HT1080 (cell line): ENCODE measurements around the gene AGTR2. TPM values are rescaled to one million over a fixed set of nuclear protein-coding genes. Genes with fewer than 3 reads are reported as not detected.
A peak's percentile ranks its signal among the peaks of the same experiment; 100 is the strongest.
"Not testable (repeated sequence)": the region's sequence is repeated elsewhere in the genome, so short reads cannot be mapped to it uniquely, and the experiment has no call there.

Experiments used
- DNase-seq: peaks from one replicate; pipeline ENCODE4 v3.0.0-alpha.2; 2015; ENCODE audit warnings: low read depth
- polyA plus RNA-seq, 2 experiments: library from polyadenylated mRNA; depleted of rRNA; stranded (reverse); fragments of >200 nt; gene quantifications; 2 replicates each; pipeline ENCODE4 v1.2.3, GENCODE V29; 2015
- total RNA-seq: library from RNA; depleted of rRNA; stranded (reverse); fragments of >200 nt; shearing (Covaris generic); gene quantifications from 2 replicates; pipeline ENCODE4 v1.2.3, GENCODE V29; 2014; rRNA removed

The AGTR2 gene
- total RNA-seq, result not detected in 2 replicates
- polyA plus RNA-seq (2015; cell fraction: cytosol; rRNA removed), result 0.05 TPM in 1 of 2 replicates, not detected in the other
- polyA plus RNA-seq (2015; cell fraction: nucleus; rRNA removed), result not detected in 2 replicates

DNA sequence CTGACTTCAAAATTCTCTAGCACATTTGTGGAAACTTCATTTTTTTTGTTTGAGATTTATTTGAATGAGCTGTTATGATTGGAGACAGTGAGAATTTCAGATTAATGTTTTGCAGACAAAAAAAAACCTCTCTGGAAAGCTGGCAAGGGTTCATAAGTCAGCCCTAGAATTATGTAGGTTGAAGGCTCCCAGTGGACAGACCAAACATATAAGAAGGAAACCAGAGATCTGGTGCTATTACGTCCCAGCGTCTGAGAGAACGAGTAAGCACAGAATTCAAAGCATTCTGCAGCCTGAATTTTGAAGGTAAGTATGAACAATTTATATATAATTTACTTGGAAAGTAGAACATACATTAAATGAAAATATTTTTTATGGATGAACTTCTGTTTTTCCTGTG, at the start of gene AGTR2:
AGTR2 (plus strand) TSS at position 234 of the 400 bp plus-strand sequence. CDS start 1,537 bp downstream, outside the sequence.
- no peak for DNase-seq

- DNase-seq, result no peak
Measured at GRCh38 chrX:116135277-116135676, 35.3 kb upstream of the AGTR2 start.

DNA sequence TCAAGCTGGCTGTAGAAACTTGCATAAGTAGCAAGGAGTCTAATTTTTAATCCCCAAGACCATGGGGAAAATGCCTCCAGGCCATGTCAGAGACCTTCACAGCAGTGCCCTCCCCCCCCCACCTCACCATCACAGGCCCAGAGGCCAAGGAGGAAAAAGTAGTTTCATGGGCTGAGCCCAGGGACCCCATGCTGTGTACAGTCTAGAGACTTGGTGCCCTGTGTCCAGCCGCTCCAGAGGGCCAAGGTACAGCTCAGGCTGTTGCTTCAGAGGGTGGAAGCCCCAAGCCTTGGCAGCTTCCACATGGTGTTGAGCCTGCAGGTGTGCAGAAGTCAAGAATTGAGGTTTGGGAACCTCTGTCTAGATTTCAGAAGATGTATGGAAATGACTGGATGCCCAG, 29.3 kb upstream of the AGTR2 start:
- DNase-seq, result not testable (repeated sequence)

DNA sequence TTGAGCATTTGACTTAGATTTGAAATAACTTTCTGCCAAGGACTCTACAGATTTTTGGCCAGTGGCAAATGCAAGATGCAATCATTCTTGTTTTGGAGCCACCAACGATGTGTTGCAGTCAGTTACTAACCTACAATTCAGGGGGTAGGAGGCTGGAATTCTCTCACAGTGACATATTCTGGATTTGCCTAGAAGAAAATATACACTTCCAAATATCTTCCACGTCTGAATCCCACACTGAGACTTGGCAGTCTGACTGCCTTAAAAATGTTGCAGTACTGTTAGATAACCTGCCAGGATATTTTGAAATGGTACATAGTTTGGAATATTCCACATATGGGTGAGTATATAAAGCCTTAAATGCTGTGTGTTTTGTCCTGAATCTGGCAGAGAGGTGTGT, 27.6 kb upstream of the AGTR2 start:
- no peak for DNase-seq

DNA sequence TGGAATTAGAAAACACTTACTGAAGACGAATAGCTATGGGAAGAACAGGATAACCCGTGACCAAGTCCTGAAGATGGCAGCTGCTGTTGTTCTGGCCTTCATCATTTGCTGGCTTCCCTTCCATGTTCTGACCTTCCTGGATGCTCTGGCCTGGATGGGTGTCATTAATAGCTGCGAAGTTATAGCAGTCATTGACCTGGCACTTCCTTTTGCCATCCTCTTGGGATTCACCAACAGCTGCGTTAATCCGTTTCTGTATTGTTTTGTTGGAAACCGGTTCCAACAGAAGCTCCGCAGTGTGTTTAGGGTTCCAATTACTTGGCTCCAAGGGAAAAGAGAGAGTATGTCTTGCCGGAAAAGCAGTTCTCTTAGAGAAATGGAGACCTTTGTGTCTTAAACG, 2.4 kb downstream of the AGTR2 start:
- no peak for DNase-seq

DNA sequence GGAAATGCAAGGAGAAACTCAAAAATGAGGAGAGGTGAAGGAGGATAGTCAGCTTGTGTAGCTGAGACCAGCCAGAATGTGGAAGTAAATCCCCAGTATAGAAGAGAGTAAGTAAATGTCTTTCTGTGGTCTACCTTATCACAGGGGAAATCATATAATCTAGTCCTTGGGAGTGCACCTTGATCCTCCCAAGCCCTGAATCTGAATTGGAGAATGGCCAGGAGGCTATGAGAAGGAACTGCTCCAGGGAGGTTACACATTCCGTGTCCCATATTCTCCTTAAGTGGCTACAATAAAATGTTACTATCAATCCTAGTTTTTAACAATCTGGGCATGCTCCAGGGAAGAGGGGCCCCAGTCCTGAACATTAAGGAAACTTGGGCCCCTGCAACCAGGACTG, 10.8 kb downstream of the AGTR2 start:
- DNase-seq, result no peak

GRCh38 chrX:116185163-116185562, 14.6 kb downstream of the AGTR2 start:
- DNase-seq, result no peak

DNA sequence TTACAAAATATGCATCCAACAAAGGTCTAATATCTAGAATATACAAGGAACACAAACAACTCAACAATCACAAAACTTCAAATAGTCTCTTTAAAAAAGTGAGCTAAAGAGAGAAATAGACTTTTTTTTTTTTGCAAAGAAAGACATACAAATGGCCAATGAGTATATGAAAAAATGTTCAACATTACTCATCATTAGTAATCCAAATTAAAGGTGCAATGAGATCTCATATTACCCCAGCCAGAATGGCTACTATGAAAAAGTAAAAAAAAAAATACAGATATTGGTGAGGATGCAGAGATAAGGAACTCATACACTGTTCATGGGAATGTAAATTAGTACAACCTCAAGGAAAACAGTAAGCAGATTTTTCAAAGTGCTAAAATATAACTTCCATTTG, 24.1 kb downstream of the AGTR2 start:
- DNase-seq, result no peak

- DNase-seq, result no peak
Measured at GRCh38 chrX:116198235-116198634, 27.7 kb downstream of the AGTR2 start.

- DNase-seq, result no peak
Measured at GRCh38 chrX:116198810-116199209, 28.3 kb downstream of the AGTR2 start.

DNA sequence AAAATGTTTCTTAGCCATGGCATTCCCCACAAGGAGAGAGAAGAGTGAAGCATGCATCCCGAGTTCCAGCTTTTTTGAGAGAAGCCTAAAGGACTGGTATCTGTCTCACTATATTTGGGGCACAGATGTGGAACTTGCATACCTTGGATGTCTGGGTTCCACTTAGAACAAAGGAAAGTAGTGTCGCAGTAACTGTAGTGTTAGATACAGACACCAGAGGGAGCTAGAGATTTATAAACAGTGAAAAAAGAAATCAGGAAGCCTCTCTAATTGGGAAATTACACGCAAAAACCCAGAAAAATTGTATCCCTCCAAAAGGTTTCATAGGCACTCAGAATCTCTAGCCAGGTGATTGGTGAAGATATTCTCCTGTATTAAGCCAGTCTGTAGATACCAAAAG, 34.4 kb downstream of the AGTR2 start:
- peak; percentile 44 for DNase-seq

GRCh38 chrX:116213262-116213661, 42.7 kb downstream of the AGTR2 start:
- no peak for DNase-seq

DNA sequence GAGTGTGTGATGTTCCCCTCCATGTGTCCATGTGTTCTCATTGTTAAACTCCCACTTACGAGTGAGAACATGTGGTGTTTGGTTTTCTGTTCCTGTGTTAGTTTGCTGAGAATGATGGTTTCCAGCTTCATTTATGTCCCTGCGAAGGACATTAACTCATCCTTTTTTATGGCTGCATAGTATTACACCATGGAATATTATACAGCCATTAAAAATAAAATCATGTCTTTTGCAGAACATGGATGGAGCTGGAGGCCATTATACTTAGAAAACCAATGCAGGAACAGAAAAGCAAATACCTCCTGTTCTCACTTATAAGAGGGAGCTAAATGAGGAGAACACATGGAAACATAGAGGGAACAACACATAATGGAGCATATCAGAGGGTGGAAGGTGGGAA, 46.5 kb downstream of the AGTR2 start:
- not testable (repeated sequence) for DNase-seq
